GM12878 (cell line): ENCODE measurements around the gene SH3BP1. TPM values are rescaled to one million over a fixed set of nuclear protein-coding genes. Genes with fewer than 3 reads are reported as not detected.

Experiments
- BCL3 ChIP-seq: IDR thresholded peaks from 2 replicates; pipeline ENCODE4 v1.6.1; 2011; ENCODE audit warnings: borderline replicate concordance, low read depth, mild to moderate bottlenecking, moderate library complexity, low read length; ENCODE audit not compliant: insufficient read depth, poor library complexity, severe bottlenecking
- BHLHE40 ChIP-seq, 2 experiments: fragments of 450-650 bp in 1 of 2; IDR thresholded peaks; 2 replicates each; pipeline ENCODE4 v1.6.1; 2011 to 2017; ENCODE audit warnings: low read depth in 2 of 2, borderline replicate concordance in 1 of 2, improper control_type of control experiment in 1 of 2, low read length in 1 of 2, mild to moderate bottlenecking in 1 of 2
- CEBPZ ChIP-seq: fragments of 150-350 bp; IDR thresholded peaks from 2 replicates; pipeline ENCODE4 v1.6.1; 2016; ENCODE audit warnings: low read depth, low read length
- ESRRA ChIP-seq: IDR thresholded peaks from 2 replicates; pipeline ENCODE4 v1.6.1; 2012; ENCODE audit warnings: mild to moderate bottlenecking, low read length, improper control_type of control experiment
- HDGF ChIP-seq: fragments of 450-650 bp; IDR thresholded peaks from 2 replicates; pipeline ENCODE4 v1.6.1; 2016; ENCODE audit warnings: antibody characterized with exemption
- MYC ChIP-seq: IDR thresholded peaks from 2 replicates; pipeline ENCODE4 v1.6.1; 2011; ENCODE audit warnings: mild to moderate bottlenecking, low read length, moderate library complexity, inconsistent platforms; ENCODE audit not compliant: insufficient read depth, insufficient replicate concordance, insufficient read length, severe bottlenecking
- NFYB ChIP-seq: IDR thresholded peaks from 2 replicates; pipeline ENCODE4 v1.6.1; 2011; ENCODE audit warnings: low read depth, mild to moderate bottlenecking, low read length, improper control_type of control experiment, moderate library complexity; ENCODE audit not compliant: insufficient read depth
- NR2C2 ChIP-seq: IDR thresholded peaks from 2 replicates; pipeline ENCODE4 v1.6.1; 2011; ENCODE audit warnings: borderline replicate concordance, low read depth; ENCODE audit not compliant: control insufficient read depth, insufficient read length
- RELA ChIP-seq: fragments of 450-650 bp; IDR thresholded peaks from 2 replicates; pipeline ENCODE4 v1.8.0; 2014; ENCODE audit warnings: borderline replicate concordance; ENCODE audit not compliant: partially characterized antibody
- RELB ChIP-seq: fragments of 450-650 bp; IDR thresholded peaks from 2 replicates; pipeline ENCODE4 v1.6.1; 2017; ENCODE audit warnings: low read depth, mild to moderate bottlenecking, moderate library complexity
- RFX5 ChIP-seq: IDR thresholded peaks from 2 replicates; pipeline ENCODE4 v1.6.1; 2011; ENCODE audit warnings: low read depth, low read length, improper control_type of control experiment
- SIX5 ChIP-seq: IDR thresholded peaks from 2 replicates; pipeline ENCODE4 v1.6.1; 2011; ENCODE audit warnings: mild to moderate bottlenecking, low read depth, low read length, moderate library complexity; ENCODE audit not compliant: severe bottlenecking
- TBL1XR1 ChIP-seq: IDR thresholded peaks from 2 replicates; pipeline ENCODE4 v1.6.1; 2012; ENCODE audit warnings: low read depth, low read length, improper control_type of control experiment
- TCF12 ChIP-seq: IDR thresholded peaks from 2 replicates; pipeline ENCODE4 v1.6.1; 2011; ENCODE audit warnings: low read depth, mild to moderate bottlenecking, low read length
- ZNF207 ChIP-seq: fragments of 450-650 bp; IDR thresholded peaks from 2 replicates; pipeline ENCODE4 v1.6.1; 2014; ENCODE audit warnings: antibody characterized with exemption, mild to moderate bottlenecking, borderline replicate concordance
- ZSCAN29 ChIP-seq: fragments of 450-650 bp; IDR thresholded peaks from 2 replicates; pipeline ENCODE4 v1.6.1; 2017; ENCODE audit warnings: mild to moderate bottlenecking, moderate library complexity
- polyA plus RNA-seq, 11 experiments: library from polyadenylated mRNA; depleted of rRNA in 4 of 11; unstranded in 6 of 11; stranded (reverse) in 5 of 11; fragments of >200 nt; fragmentation: Nextera tagmentation in 4 of 11; fragmentation: Illumina TruSeq in 1 of 11; extraction: Ambion mirVana in 4 of 11; extraction: Trizol in 1 of 11; gene quantifications; 1 replicate in 1 of 11; 2 replicates in 10 of 11; pipeline versions ENCODE4 v1.2.1 to v1.2.3, GENCODE V29; 2011 to 2016; ENCODE audit warnings: inconsistent platforms in 2 of 11, missing spikeins in 2 of 11, low read depth in 1 of 11
- total RNA-seq, 4 experiments: library from RNA; depleted of rRNA in 3 of 4; stranded (reverse); fragments of >200 nt in 3 of 4; fragmentation: Illumina TruSeq in 1 of 4; extraction: Trizol in 1 of 4; gene quantifications; 2 replicates each; pipeline versions ENCODE4 v1.2.1 to v1.2.3, GENCODE V29; 2013 to 2021

The SH3BP1 gene
- total and polyA plus RNA-seq, 10 of the 15 experiments (the other 5 are each of a cell fraction or from before 2014, with no cell fraction given) = 0.29 to 70.5 (median 22.5) TPM

GRCh38 chr22:37633089-37633624, 6.3 kb upstream of the SH3BP1 start (continued):
- TF ChIP-seq HDGF = 0 out of 2 replicates have a peak, but pooled peaks have one; percentile 9
- no peak for TF ChIP-seq SIX5
- TF ChIP-seq RELB = peak; percentile 74; the same call in 1 of the 2 replicates
- TF ChIP-seq BHLHE40 (IDR thresholded peaks at IDR 0.05; ENCODE audit: borderline replicate concordance in 1 of 2, low read depth in 2 of 2, low read length in 1 of 2) = peak; percentile 63 to 71
- TF ChIP-seq TBL1XR1 = peak; percentile 88; the same call in 1 of the 2 replicates
- TF ChIP-seq TCF12 = peak; percentile 95
- TF ChIP-seq RELA = peak; percentile 50
- peak; percentile 91 for TF ChIP-seq BCL3
- peak; percentile 52 for TF ChIP-seq MYC
- no peak for TF ChIP-seq NFYB
- TF ChIP-seq ZSCAN29 = 0 out of 2 replicates have a peak, but pooled peaks have one; percentile 47
- no peak for TF ChIP-seq ESRRA
- TF ChIP-seq CEBPZ = no peak
- no peak for TF ChIP-seq ZNF207
- no peak for TF ChIP-seq NR2C2
- no peak for TF ChIP-seq RFX5
